Measurements from ENCODE around the gene PDE1C.

The PDE1C gene

DNA sequence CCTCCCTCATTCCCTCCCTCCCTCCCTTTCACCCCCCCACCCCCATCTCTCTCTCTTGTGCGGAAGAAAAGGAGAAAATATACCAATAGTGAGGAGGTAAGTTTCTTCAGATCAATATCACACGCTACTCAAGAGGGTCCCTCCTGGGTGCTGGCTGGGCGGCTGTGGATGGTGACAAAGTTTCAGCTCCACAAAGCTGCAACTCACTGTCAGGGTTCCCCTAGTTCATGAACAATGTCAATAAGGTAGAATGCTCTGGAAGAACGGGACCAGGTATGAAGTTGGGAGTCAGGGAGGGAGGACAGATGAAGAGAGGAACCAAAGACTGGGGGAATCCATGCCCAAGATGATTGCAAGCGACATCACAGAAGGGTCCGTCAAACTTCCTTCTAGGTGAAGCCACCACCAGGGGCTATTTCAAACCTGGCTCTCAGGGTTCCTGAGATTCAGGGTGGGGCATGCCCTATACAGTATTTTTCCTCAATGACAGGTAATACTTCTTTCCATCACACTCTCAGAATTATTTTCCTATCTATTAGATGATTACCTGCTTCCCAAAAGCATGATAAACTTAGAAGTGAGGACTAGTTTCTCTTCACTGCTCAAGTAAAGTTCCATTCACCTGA, 1.4 kb upstream of the PDE1C start:
- no peak for DNase-seq (ENCODE audit: low spot score in 2 of 2)
- H3K9me3 Mint-ChIP-seq: peaks cover 17% of the 10 kb centered on the region
- H3K4me3 Mint-ChIP-seq: no peak overlapping the region
- peaks cover 11% of the 10 kb centered on the region for H3K27me3 Mint-ChIP-seq
- peaks cover 3% of the 10 kb centered on the region for H3K36me3 Mint-ChIP-seq (ENCODE audit: insufficient read depth)
- no peaks in the 10 kb centered on the region for H3K4me1 Mint-ChIP-seq
- H3K27ac Mint-ChIP-seq (ENCODE audit: low read depth): no peak overlapping the region
- ATAC-seq (replicated peaks; ENCODE audit: extremely low read depth, poor library complexity, severe bottlenecking): no peak

DNA sequence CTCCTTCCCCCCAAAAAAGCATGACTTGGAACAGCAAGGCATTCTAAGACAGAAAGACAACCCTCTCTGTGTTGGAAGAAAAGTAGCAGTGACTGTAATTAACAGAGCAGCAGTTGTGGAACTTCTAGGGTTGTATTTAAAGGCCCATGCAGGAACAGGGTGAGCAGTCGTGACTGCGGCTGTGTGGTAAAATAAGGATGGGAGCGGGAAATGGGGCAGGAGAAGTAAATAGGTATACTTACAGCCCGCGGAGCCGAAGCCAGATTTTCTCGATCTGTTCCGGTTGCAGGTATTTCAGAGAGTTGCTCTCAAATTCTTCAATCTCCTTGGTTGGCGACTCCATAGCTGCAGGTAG, 179 bp downstream of the PDE1C start:
- no peak for ATAC-seq (replicated peaks; ENCODE audit: extremely low read depth, poor library complexity, severe bottlenecking)

DNA sequence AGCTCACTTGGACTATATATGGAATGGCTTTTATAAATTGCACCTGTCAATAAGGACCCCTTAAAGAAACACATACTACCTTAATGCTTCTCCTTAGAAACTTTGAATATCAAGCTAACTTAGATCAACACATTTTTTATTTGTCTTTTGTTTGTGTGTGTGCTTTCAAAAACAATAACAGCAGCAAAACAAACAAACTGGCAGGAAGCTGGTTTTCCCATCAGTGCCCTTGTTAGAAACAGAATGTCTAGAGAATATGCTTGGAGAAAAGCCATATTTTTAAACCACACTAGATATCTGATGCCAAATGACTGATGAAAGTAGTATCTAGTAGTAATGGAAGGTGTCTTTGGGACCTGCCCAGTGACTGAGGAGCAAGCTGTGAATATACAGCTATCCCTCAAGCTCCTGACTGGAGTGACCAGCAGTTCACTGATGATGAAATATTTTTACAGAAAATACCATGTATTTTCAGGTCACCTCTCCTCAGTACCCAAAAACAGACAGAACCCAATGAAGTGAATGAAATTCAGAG, 1.0 kb downstream of the PDE1C start:
- H3K36me3 Mint-ChIP-seq (ENCODE audit: insufficient read depth): peaks cover 5% of the 10 kb centered on the region

More for the DNA sequence above, 179 bp downstream of the PDE1C start:
- peaks cover 11% of the 10 kb centered on the region for H3K27me3 Mint-ChIP-seq
- DNase-seq (ENCODE audit: low spot score in 2 of 2): no peak
- H3K4me3 Mint-ChIP-seq: no peak overlapping the region
- no peak overlapping the region for H3K27ac Mint-ChIP-seq (ENCODE audit: low read depth)
- peaks cover 17% of the 10 kb centered on the region for H3K9me3 Mint-ChIP-seq
- H3K4me1 Mint-ChIP-seq: no peaks in the 10 kb centered on the region
- peaks cover 5% of the 10 kb centered on the region for H3K36me3 Mint-ChIP-seq (ENCODE audit: insufficient read depth)

GRCh38 chr7:32068411-32069101, 1.7 kb downstream of the PDE1C start:
- peaks cover 3% of the 10 kb centered on the region for H3K36me3 Mint-ChIP-seq (ENCODE audit: insufficient read depth)
- DNase-seq (ENCODE audit: low spot score in 2 of 2): no peak
- peaks cover 7% of the 10 kb centered on the region for H3K9me3 Mint-ChIP-seq
- peaks cover 11% of the 10 kb centered on the region for H3K27me3 Mint-ChIP-seq
- no peak overlapping the region for H3K27ac Mint-ChIP-seq (ENCODE audit: low read depth)
- no peak for ATAC-seq (replicated peaks; ENCODE audit: extremely low read depth, poor library complexity, severe bottlenecking)
- H3K4me1 Mint-ChIP-seq: no peaks in the 10 kb centered on the region
- no peak overlapping the region for H3K4me3 Mint-ChIP-seq

More for the DNA sequence above, 1.0 kb downstream of the PDE1C start:
- H3K9me3 Mint-ChIP-seq: peaks cover 11% of the 10 kb centered on the region
- H3K4me1 Mint-ChIP-seq: no peaks in the 10 kb centered on the region
- no peak overlapping the region for H3K4me3 Mint-ChIP-seq
- no peak overlapping the region for H3K27ac Mint-ChIP-seq (ENCODE audit: low read depth)
- ATAC-seq (replicated peaks; ENCODE audit: extremely low read depth, poor library complexity, severe bottlenecking) (no peak), DNase-seq (ENCODE audit: low spot score in 2 of 2) (no peak)
- peaks cover 11% of the 10 kb centered on the region for H3K27me3 Mint-ChIP-seq

- Mint-ChIP-seq H3K27me3 (peaks cover 11% of the 10 kb centered on the region), H3K27ac (ENCODE audit: low read depth) (no peak overlapping the region), H3K9me3 (peaks cover 11% of the 10 kb centered on the region), H3K4me1 (no peaks in the 10 kb centered on the region), H3K36me3 (ENCODE audit: insufficient read depth) (peaks cover 3% of the 10 kb centered on the region), H3K4me3 (no peak overlapping the region)
- no peak for DNase-seq (ENCODE audit: low spot score in 2 of 2)
- no peak for ATAC-seq (replicated peaks; ENCODE audit: extremely low read depth, poor library complexity, severe bottlenecking)
These were observed 3.8 kb downstream of the PDE1C start for GRCh38 chr7:32066441-32066840.

DNA sequence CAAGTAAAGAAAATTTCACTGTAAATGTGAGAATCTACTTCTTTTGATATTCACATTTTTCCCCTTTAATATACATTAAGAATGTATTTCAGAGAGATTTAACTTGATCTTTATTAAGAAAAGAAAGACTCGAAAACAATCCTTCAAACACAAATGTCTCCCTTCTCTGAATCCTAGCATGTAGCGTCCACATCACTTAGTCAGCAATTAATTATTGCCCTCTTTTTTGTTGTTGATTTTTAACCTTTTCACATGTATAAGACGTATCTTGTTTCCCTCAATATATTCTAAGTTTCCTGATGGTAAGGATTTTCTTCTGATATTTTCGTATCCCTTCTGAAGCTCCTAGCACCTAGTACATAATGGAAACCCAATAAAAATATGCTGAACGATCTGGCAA, 6.6 kb downstream of the PDE1C start:
- no peak for ATAC-seq (replicated peaks; ENCODE audit: extremely low read depth, poor library complexity, severe bottlenecking)
- no peaks in the 10 kb centered on the region for H3K27me3 Mint-ChIP-seq
- no peak for DNase-seq (ENCODE audit: low spot score in 2 of 2)
- no peak overlapping the region for H3K27ac Mint-ChIP-seq (ENCODE audit: low read depth)
- peaks cover 2% of the 10 kb centered on the region for H3K36me3 Mint-ChIP-seq (ENCODE audit: insufficient read depth)
- no peak overlapping the region for H3K4me3 Mint-ChIP-seq
- no peaks in the 10 kb centered on the region for H3K4me1 Mint-ChIP-seq
- H3K9me3 Mint-ChIP-seq: peaks cover 13% of the 10 kb centered on the region

DNA sequence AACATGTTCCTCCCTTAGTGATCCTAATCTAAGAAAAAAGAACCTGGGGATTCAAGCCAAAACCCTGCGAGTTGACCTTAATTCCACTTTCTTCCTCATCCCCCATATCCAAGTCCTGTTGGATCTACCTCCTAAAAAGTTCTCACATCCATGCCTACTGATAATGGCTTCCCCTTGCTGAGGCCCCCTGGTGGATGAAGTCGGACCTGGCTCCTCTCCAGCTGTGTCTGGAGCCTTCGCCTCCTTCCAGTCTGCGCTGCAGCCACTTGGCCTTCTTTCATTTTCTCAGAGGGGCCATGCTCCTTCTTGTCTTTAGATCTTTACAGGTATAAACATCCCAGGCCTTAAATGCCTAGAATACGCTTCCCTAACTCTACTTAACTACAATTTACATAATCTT, 8.1 kb downstream of the PDE1C start:
- no peak overlapping the region for H3K4me3 Mint-ChIP-seq
- ATAC-seq (replicated peaks; ENCODE audit: extremely low read depth, poor library complexity, severe bottlenecking): no peak
- no peaks in the 10 kb centered on the region for H3K27me3 Mint-ChIP-seq
- no peak for DNase-seq (ENCODE audit: low spot score in 2 of 2)
- peaks cover 2% of the 10 kb centered on the region for H3K36me3 Mint-ChIP-seq (ENCODE audit: insufficient read depth)
- H3K9me3 Mint-ChIP-seq: peaks cover 13% of the 10 kb centered on the region
- no peak overlapping the region for H3K27ac Mint-ChIP-seq (ENCODE audit: low read depth)
- H3K4me1 Mint-ChIP-seq: no peaks in the 10 kb centered on the region

- H3K27me3 Mint-ChIP-seq: no peaks in the 10 kb centered on the region
- H3K36me3 Mint-ChIP-seq (ENCODE audit: insufficient read depth): peaks cover 2% of the 10 kb centered on the region
- ATAC-seq (replicated peaks; ENCODE audit: extremely low read depth, poor library complexity, severe bottlenecking) (no peak), DNase-seq (ENCODE audit: low spot score in 2 of 2) (no peak)
- H3K4me3 Mint-ChIP-seq: no peak overlapping the region
- H3K27ac Mint-ChIP-seq (ENCODE audit: low read depth): no peak overlapping the region
- H3K4me1 Mint-ChIP-seq: no peaks in the 10 kb centered on the region
- peaks cover 13% of the 10 kb centered on the region for H3K9me3 Mint-ChIP-seq
These were observed 8.9 kb downstream of the PDE1C start for GRCh38 chr7:32061346-32061745.

DNA sequence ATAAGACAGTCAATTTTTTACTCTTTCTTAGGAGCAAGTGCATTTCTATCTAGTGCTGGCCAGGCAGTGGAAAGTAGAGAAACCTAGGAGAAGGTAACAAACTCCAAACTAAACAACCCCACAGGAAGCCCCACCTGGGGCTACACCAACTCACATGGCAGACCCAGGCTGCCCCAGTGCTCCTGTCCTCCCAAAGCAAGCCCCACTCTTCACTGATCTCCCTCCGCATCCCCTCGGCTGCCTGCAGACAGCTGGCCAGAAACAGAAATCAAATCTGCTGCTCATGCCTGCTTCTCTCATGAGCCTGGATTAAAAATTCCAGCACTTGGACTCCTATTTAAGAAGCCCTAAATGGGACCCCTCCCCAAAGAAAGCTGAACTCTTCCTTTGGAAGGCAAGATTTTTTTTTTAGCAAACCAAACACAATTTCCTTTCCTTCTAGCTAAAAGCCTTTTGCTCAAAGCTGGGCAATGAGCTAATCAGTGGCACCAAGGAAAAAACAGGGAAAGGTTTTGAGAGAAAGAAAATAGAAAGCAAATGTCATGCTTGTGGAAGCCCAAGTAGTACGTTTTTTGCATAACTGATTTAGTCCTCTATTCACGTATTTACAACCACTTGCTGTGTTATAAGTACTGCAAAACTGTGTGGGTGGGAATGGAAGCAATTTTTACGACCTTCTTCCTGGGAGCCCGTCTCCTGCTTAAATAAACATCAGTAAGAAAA, 10.8 kb downstream of the PDE1C start:
- ATAC-seq (replicated peaks; ENCODE audit: extremely low read depth, poor library complexity, severe bottlenecking) (no peak), DNase-seq (ENCODE audit: low spot score in 2 of 2) (no peak)
- Mint-ChIP-seq H3K9me3 (peaks cover 13% of the 10 kb centered on the region), H3K27ac (ENCODE audit: low read depth) (no peak overlapping the region), H3K4me1 (no peaks in the 10 kb centered on the region), H3K36me3 (ENCODE audit: insufficient read depth) (no peaks in the 10 kb centered on the region), H3K27me3 (no peaks in the 10 kb centered on the region), H3K4me3 (no peak overlapping the region)

DNA sequence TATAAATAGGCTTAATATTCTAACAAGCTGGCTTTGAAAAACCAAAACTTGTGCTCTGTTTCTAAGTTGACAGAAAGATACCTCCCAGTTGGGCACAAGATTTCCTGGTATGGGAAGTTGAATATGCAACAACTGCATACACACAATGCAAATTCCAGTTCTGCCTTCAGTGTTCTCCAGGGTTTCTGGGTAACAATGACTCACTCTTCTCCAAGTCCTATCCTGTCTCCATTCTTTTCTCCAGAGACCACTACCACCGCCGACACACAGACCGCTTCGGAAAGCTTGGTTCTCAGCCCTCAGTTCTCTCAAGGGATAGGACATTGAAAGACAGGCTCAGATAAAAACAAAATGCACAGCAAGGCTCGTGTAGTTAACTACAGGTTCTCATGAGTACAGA, 12.2 kb downstream of the PDE1C start:
- Mint-ChIP-seq H3K36me3 (ENCODE audit: insufficient read depth) (no peaks in the 10 kb centered on the region), H3K27ac (ENCODE audit: low read depth) (no peak overlapping the region), H3K4me3 (no peak overlapping the region), H3K9me3 (peaks cover 13% of the 10 kb centered on the region), H3K27me3 (no peaks in the 10 kb centered on the region), H3K4me1 (no peaks in the 10 kb centered on the region)
- DNase-seq (ENCODE audit: low spot score in 2 of 2) (no peak), ATAC-seq (replicated peaks; ENCODE audit: extremely low read depth, poor library complexity, severe bottlenecking) (no peak)

DNA sequence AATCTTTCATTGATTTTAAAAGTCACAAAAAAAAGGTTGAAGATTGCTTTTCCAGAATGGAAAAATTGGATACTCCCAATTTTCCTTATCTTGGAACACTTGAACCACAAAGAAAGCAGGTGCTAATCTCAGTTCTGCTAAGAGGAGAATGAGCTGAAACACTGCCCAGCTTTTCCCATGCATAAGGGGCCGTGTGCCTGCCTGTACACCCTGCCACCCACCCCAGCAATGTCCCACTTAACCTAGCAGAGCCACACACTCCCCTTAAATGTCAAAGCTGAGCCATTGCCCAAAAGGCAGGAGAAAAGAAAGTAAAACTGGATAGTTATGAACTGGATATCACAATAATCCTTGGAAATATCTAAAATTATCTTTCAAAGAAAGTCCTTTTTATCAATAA, 13.4 kb downstream of the PDE1C start:
- Mint-ChIP-seq H3K36me3 (ENCODE audit: insufficient read depth) (no peaks in the 10 kb centered on the region), H3K9me3 (peaks cover 7% of the 10 kb centered on the region)

DNA sequence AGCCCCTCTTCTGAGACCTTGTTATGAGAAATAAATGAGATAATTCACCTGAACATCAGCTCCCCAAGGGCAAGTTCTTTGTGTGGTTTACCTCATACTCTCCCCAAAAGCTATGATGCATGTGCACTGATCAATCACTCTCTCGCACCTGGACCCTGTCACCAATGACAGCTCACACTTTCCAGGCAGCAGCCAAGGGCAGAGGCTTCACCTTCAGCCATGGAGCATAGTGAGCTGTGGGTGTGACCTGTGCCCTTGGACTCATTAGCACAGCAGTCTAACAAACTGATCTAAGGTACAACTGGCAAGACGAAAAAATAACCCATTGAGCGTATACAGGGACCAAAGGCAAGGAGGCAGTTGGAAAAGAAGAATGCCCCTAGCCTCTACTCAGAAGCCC, 17.0 kb downstream of the PDE1C start:
- no peaks in the 10 kb centered on the region for H3K27me3 Mint-ChIP-seq
- no peaks in the 10 kb centered on the region for H3K4me1 Mint-ChIP-seq
- DNase-seq (ENCODE audit: low spot score in 2 of 2) (no peak), ATAC-seq (replicated peaks; ENCODE audit: extremely low read depth, poor library complexity, severe bottlenecking) (no peak)
- no peak overlapping the region for H3K27ac Mint-ChIP-seq (ENCODE audit: low read depth)
- no peak overlapping the region for H3K4me3 Mint-ChIP-seq
- no peaks in the 10 kb centered on the region for H3K36me3 Mint-ChIP-seq (ENCODE audit: insufficient read depth)
- no peaks in the 10 kb centered on the region for H3K9me3 Mint-ChIP-seq

More for the DNA sequence above, 13.4 kb downstream of the PDE1C start:
- Mint-ChIP-seq H3K4me3 (no peak overlapping the region), H3K27ac (ENCODE audit: low read depth) (no peak overlapping the region), H3K27me3 (no peaks in the 10 kb centered on the region), H3K4me1 (no peaks in the 10 kb centered on the region)
- ATAC-seq (replicated peaks; ENCODE audit: extremely low read depth, poor library complexity, severe bottlenecking): no peak
- no peak for DNase-seq (ENCODE audit: low spot score in 2 of 2)

- no peaks in the 10 kb centered on the region for H3K36me3 Mint-ChIP-seq (ENCODE audit: insufficient read depth)
- H3K27me3 Mint-ChIP-seq: no peaks in the 10 kb centered on the region
- no peaks in the 10 kb centered on the region for H3K4me1 Mint-ChIP-seq
- ATAC-seq (replicated peaks; ENCODE audit: extremely low read depth, poor library complexity, severe bottlenecking) (no peak), DNase-seq (ENCODE audit: low spot score in 2 of 2) (no peak)
- H3K27ac Mint-ChIP-seq (ENCODE audit: low read depth): no peak overlapping the region
- no peaks in the 10 kb centered on the region for H3K9me3 Mint-ChIP-seq
- H3K4me3 Mint-ChIP-seq: no peak overlapping the region
These were observed 19.1 kb downstream of the PDE1C start for GRCh38 chr7:32051128-32051527.

Data from central memory CD8-positive, alpha-beta T cell (primary cell).